Cerebellar nuclear complex (tissue), 1 donor: Measurements from ENCODE around the gene IER2.
"Not testable (repeated sequence)": the region's sequence is repeated elsewhere in the genome, so short reads cannot be mapped to it uniquely, and the experiment has no call there.

Source experiments
- DNase-seq, 2 experiments: peaks; one replicate each; lab custom pipeline; 2025; lab: John Stamatoyannopoulos, UW

Gene IER2

DNA sequence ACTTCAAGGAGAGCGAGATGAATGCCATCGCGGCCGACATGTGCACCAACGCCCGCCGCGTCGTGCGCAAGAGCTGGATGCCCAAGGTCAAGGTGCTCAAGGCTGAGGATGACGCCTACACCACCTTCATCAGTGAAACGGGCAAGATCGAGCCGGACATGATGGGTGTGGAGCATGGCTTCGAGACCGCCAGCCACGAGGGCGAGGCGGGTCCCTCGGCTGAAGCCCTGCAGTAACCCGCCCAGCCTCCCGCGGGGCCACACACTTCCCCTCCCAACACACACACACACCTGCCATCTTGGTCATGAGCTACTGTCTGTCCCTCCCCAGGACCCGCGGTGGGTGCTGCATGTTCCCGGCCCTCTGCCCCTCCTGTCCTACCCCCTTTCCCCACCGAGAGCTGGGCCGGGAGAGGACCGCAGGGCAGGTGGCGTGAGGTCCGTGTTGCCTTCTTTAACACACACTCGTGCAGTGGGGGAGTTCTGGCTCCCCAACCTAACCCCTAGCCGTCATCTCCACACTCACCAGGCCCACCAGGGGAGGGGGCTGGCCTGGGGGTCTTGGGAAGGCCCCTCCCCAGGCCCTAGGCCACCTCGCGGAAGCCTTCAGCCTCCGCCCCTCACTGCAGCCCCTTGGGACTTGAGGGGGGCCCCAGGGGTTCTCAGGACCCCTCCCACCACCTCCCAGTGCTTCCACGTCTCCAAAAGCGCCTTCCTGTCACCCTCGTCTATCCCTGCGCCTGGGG lies 11.9 kb upstream of the IER2 start:
- no peak for DNase-seq

DNA sequence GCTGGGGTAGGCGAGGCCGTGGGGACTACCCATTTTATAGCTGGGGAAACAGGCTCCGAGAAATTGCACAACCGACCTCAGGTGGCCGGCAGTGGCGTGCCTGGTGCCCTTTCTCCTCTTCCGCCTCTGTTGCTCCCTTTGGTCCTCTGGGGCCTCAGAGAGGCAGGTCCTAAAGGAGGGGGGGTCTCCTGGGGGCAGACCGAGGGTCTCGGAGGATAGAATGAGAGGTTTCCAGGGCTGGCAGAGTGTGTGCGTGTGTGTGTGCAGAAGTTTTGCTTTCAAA lies 11.4 kb upstream of the IER2 start:
- no peak for DNase-seq

DNA sequence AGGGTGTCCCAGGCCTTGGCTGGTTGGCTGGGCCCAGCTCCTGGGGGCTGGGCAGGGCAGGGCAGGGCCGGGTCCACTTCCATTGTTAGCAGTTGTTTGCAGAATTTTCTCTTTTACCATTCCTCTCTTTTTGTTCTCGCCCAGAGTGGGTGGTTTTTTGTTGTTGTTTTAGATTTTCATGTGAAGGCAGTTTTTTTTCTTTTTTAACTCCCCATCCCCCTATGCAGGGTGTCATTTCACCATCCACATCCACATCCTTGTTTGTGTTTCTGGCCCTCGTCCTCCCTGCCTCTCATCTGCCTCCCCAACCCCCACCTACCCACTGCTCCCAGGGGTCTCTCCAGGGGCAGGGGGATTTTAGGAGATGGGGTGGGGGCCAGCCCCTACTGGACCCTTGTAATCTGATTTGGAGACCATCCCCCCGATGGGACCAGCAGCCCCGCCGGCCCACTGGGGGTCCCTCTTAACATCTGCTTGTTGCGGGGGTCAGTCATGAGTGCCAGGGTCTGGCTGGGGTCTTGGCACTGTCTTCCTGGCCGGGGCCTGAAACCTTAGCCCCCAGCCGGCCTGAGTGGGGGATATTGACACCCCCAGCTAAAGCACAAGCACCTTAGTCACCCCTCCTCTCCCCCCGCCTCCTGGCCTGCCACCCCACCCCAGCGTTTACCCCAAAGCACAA lies 10.4 kb upstream of the IER2 start:
- no peak for DNase-seq

DNA sequence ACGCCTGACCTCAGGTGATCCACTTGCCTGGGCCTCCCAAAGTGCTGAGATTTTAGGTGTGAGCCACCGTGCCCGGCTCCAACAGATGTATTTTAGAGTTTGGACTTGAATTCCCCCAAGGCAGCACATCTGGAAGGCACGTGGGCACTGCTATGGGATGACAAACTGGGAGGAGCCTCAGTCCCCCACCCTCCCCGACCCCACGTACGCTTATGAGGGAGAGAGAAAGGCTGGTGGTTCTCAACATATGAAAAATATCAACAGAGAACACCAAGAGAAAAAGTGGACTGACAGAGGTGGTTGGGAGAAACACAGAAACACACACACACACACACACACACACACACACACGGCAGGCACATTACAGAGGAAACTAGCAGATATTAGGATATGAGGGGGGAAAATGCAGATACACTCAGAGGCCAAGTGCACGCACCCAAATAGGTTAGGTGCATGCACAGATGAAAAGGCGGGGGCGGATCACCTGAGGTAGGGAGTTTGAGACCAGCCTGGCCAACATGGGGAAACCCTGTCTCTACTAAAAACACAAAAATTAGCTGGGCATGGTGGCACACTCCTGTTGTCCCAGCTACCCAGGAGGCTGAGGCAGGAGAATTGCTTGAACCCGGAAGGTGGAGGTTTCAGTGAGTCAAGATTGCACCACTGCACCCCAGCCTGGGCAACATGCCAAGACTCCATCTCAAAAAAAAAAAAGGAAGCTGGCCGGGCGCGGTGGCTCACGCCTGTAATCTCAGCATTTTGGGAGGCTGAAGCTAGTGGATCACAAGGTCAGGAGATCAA lies 3.2 kb upstream of the IER2 start:
- no peak for DNase-seq

DNA sequence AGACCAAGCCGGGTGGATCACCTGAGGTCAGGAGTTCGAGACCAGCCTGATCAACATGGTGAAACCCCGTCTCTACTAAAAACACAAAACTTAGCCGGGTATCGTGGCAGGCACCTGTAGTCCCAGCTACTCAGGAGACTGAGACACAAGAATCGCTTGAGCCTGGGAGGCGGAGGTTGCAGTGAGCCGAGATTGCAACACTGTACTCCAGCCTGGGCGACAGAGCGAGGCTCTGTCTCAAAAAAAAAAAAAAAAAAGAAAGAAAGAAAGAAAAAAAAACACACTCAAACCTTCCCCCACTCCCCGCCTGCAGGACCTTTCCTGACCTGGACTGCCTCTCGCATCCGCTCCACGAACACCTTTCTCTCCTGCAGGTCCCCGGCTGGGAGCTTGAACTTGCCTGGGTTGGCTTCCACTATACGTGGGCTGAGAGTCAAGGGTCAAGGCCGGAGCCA lies 1.0 kb upstream of the IER2 start:
- DNase-seq, result not testable (repeated sequence)

DNA sequence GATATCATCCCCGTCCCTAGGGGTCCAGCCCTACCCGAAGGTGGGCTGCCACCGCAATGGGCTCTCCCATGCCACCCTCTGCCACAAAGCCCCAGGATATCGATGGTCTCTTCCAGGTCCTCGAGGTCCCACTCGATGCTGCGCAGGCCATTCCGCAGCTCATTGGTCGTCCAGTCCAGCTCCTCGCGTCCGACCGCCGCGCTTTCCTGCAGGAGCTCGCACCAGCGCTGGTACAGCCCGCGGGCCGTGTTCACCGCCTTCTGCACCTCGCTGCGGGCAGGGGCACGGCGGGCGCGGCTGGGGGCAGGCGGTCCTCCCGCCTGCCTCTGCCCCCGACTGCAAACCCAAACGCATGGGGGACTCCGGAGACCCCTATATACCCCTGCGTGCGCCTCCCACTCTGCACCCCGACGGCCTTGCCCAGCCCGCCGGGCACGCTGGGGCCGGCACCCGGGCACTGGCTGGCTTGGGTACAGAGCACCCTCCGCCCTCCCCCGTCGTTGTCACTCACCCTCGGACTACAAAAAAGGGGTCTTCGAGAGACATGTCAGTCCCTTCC lies 504 bp upstream of the IER2 start:
- DNase-seq, result no peak

DNA sequence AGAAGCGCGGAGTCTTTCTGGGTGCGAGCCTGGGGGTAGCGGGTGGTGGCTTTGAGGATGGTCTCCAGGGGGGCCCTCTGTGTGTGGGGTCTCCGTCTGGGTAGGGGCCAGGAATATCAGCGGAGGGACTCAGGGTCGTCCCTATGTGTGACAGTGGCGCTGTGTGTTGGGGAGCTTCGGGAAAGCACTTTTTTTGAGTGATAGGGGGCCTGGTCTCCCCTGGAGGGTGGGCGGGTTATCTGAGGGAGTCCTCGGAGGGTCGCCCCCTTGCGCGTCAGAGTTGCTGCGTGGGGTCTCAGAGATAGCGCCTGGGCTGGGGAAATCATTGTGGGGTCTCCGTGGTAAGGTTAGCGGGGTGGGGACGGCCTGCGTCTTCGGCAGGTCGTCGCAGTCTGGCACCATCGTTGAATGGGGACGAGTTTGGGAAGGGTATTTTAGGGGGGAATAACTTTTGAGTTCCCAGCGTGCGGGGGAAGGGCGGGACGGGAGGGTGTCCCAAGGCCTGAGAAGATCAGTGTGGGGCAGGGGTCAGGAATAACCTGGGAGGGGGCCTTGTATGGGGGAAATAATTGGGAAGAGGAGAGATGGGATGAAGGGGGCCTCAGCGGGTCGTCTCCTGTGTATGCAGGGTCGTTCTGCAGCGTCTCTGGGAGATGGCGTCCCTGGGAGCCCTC lies 857 bp downstream of the IER2 start:
- DNase-seq, result no peak

DNA sequence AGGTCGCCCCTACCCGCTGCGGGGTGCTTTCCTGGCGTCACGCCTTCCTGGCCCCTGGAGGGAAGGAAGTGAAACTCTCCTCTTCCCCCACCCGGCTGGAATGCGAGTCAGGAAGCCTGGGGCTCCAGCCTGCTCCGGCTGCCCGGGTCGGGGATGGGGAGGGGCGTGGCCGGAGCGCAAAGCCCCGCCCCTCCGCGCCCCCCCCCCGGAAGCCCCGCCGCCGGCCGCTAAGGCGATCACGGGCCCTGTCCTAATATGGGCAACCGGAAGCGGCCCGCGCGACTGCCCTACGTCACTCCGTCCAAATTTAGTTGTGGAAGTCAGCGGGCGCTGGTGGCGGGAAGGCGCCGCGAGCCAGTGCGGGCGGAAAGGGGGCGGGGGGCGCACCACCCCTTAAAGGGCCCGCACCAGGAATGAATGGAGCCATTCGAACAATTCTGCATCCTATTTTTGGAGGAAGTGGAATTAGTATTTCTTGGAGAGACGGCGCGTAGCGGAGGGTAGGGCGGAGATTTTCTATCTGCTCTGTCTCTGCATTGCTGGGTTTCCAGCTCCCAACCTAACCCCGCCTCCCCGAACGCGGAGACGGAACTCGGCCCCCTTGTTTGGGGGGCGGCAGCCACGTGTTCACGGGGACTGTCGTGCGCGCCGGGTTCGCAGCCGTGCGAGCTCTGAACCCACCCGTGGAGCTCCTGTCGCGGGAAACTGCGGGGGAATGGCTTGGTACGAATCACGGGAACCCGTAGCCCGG lies 1.6 kb downstream of the IER2 start:
- DNase-seq, result peak; percentile 69 to 81

DNA sequence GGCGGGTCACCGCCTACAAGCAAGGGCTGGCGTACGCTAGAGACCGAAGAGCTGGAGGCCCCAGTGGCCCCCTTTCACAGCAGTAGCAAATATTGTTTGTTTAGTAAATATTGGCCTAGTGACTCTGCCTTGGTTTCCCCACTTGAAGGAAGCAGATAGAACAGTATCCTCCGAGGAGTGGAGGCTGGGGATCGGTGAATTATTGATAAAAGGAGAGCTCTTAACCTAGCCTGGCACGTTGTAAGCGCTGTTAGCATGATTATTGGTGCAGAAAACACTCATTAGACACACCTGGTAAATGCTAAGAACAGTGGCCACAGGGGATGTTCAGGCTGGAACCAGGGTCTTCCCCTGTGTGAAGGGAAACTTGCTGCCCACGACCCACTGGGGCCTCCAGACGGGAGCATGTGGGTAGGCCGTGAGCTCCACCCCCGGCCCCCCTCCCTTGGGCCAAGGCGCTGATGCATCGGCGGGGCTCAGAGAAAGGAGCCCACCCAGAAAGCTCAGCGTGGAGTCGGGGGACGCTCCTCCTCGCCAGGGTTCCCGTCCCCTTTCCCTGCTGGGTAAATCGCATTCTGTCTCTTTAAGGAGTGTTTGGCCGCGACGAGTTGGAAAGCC lies 2.3 kb downstream of the IER2 start:
- DNase-seq, result no peak

DNA sequence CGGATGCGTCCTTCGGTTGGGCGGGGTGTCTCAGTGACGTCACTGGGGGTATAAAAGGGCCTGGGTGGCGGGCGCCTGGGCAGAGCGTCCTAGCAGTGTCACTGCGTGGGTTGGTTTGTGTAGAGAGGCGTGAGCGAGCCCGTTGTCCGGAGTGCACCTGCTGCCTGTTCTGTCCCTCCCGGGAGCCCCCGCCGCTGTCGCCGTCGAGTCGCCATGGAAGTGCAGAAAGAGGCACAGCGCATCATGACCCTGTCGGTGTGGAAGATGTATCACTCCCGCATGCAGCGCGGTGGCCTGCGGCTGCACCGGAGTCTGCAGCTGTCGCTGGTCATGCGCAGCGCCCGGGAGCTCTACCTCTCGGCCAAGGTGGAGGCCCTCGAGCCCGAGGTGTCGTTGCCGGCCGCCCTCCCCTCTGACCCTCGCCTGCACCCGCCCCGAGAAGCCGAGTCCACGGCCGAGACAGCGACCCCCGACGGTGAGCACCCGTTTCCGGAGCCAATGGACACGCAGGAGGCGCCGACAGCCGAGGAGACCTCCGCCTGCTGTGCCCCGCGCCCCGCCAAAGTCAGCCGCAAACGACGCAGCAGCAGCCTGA lies 2.9 kb downstream of the IER2 start:
- peak; percentile 67 to 87 for DNase-seq

DNA sequence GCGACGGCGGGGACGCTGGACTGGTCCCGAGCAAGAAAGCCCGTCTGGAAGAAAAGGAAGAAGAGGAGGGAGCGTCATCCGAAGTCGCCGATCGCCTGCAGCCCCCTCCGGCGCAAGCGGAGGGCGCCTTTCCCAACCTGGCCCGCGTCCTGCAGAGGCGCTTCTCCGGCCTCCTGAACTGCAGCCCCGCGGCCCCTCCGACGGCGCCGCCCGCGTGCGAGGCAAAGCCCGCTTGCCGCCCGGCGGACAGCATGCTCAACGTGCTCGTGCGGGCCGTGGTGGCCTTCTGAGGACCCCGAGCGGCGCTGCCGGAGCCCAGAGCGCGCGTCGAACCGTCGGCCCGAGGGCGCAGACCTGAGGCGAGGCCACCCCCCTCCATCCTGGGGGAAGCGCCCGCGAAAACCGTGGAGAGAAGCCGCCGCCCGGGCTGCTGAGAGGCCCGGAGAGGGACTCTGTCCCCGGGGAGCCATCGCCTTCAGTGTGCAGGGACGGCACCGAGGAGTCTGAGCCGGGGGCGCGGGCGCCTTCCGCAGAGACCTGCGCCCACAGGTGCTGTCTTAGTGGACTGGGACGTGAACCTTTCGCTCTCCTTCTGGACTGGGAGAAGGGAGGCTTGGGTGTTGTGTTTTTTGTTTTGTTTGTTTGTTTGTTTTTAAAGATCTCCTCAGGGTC lies 3.5 kb downstream of the IER2 start:
- no peak for DNase-seq

DNA sequence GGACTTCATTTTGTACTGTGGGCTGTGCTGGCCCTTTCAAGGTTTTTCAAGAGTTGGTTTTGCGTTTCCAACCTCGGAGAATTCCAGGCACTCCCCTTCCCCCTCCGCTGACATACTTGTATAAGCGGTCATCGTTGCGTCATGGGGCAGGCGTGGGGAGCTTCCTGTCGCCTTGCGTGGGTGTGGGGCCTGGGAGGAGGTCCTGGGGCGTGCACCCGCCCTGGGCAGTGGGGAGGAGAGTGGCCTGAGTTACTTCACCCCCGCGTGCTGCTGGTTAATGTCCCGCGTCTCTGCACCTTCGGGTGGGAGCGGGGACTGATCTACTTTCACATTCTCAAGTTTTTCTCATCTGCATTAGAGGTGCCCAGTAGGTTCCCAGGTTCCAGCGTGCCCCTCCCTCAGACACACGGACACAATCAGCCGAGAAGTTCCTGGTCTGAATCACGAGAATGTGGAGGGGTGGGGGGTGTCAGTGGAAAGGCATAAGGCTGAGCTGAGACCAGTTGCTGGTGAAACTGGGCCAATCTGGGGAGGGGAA lies 4.1 kb downstream of the IER2 start:
- peak in 1 of 2 experiments; percentile 9 for DNase-seq

DNA sequence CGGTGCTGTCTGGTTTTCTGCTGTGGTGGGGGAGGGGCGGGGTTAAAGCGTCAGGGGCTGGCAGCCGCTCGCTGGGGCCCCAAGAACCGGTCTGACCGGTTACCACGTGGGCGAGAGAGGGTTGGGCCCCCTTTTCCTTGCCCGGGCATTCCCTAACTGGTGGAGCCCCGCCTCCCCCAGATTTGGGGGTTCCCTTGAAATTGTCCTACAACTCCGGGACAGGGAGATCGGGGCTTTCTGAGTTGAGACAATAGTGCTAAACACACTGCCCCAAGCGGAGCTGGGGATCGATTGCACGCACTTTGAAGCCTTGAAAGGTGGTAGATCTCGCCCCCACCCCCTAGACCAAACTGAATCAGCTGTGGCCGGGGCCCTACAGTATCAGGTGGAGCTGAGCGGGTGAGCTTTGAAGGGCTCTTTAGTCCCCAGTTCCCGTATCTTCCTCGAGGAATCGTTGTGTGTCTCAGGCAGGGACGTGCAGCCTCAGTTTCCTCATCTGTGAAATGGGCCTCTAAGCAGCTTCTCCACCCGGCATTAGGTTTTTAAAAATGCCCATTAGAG lies 4.8 kb downstream of the IER2 start:
- DNase-seq, result no peak

DNA sequence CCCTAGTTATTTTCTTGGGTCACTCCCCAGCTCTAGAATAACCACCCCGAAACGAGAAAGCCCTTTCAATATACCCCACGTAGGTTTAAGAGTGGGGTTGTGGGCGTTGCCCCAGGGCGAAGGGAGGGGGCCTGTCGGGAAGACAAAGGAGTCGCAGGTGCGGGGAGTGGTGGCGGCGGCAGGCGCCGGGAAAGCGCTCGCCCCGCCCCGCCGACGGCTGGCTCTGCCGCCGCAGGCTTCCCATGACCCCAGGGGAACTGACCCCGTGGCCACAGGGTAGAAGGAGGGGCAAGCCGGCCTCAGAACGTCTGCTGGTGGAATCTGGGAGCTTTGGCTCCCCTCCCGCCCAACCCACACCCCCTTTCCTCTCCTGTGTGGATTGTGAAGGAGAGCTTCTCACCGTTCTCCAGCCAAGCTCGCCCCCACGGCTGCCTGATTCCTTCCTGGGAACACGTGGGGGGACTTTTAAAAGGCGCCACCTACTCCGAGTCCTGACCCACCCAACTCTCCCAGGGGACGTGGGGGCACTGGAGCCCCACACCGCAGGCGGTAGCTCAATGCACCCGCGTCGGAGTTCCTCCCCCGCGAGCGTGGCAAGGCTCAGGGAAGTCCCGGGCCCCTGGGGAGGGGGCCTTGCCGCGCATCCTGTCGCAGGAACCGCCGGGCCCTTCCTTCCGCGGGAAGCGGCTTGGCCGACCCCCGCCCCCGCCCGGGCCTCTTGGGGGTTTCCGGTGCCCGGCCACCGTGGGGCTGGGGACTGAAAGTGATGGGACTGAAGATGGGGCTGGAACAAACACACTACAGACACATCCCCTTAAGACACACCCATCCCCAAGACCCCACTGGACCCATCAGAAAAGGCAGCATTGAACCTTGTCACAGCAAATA lies 5.5 kb downstream of the IER2 start:
- DNase-seq, result no peak

DNA sequence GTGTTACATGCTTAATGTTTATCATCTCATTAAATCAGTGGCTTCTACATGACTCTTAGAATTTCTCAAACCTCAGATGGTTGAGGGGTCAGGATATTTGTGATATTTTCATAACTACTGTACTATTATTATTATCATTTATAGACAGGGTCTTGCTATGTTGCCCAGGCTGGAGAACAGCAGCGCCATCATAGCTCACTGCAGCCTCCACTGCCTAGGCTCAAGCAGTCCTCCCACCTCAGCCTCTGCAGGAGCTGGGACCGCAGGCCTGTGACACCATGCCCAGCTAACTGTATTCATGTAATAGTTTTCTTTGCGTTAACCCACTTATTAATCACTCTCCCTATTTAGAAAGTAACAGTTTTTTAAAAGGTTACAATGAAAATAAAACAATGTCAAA lies 9.5 kb downstream of the IER2 start:
- DNase-seq, result no peak

DNA sequence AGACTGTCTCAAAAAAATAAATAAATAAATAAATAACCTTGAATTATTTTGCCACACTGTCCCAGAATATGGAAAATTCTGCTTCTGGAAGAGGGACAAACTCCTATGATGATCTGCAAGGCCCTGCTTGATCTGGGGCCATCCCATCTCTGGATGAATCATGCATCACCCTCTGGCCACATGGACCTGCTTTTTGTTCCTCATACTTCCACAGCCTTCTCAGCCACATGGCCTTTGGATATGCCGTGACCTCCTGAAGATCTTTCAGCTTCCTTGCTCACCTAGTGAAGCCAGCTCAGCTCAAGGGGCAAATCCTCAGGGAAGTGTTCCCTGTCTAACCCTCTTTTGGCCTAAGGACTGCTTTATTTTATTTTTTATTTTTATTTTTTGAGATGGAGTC lies 10.3 kb downstream of the IER2 start:
- DNase-seq, result no peak

DNA sequence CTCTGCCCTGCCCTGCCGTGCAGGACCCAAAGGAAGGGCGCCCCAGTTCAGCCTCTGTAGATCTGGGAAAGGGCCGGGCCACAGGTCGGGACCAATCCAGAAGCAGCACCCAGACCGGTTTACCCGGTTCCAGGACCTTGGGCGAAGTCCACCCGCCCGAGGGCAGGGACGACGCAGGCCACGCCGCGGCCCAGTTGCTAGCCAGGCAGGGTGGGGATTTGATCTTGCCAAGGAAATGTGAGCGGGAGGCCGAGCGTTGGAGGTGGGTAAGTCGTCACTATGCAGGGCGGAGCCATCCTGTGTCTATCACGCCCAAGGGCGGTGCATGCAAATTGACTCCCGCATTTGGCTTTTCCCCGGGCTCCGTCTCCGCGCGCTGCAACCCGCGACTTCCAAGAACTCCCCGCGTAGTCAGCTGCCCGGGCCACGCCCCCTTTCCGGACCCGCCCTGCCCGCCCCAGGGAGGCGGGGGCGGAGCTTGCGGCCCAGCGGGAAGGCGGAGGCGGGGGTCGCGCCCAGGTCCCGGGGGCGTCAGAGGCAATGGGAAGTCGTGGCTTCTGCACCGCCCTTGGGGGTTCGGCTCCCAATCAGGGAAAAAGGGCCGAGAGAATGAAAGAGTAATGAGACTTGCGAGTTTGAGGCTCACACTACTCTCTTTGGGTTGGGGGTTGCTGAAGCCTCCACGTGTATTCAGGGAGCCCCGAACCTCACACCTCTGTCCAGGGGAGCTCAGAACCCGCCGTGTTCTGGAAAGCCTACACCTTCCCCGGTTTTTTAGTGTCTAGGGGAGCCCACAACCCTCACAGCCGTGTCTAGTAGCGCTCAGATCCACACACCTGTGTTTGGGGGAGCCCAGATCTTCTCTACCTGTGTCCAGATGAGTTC lies 12.8 kb downstream of the IER2 start:
- peak in 1 of 2 experiments; percentile 43 for DNase-seq
